Mucosa of descending colon (tissue), 3 donors: Measurements from ENCODE around the gene JMJD4. TPM values are rescaled to one million over a fixed set of nuclear protein-coding genes. Genes with fewer than 3 reads are reported as not detected.
A peak's percentile ranks its signal among the peaks of the same experiment; 100 is the strongest.

Source experiments
- ATAC-seq: fragments of 200-7000 bp; cut with Tn5 transposase; one replicate; pipeline ENCODE4 v1.9.1; 2020; ENCODE audit warnings: mild to moderate bottlenecking, moderate library complexity
- DNase-seq, 3 donors: peaks; one replicate each; pipeline ENCODE4 v3.0.0-alpha.2; 2020
- H3K36me3 ChIP-seq: fragments of 200-600 bp; one replicate; pipeline ENCODE4 v1.8.0; 2021; ENCODE audit warnings: low read depth, mild to moderate bottlenecking
- H3K4me1 ChIP-seq: fragments of 200-600 bp; one replicate; pipeline ENCODE4 v1.8.0; 2021; ENCODE audit warnings: low read depth, mild to moderate bottlenecking
- H3K4me3 ChIP-seq: fragments of 200-600 bp; one replicate; pipeline ENCODE4 v1.8.0; 2021; ENCODE audit warnings: mild to moderate bottlenecking
- H3K9me3 ChIP-seq: fragments of 200-600 bp; one replicate; pipeline ENCODE4 v1.8.0; 2021; ENCODE audit warnings: mild to moderate bottlenecking
- CTCF ChIP-seq: fragments of 200-600 bp; IDR thresholded peaks from one replicate; pipeline ENCODE4 v1.8.0; 2022; ENCODE audit warnings: antibody characterized with exemption, mild to moderate bottlenecking
- intact Hi-C, 2 donors: fragments of 100-400 bp; cut with DNase I in 1 of 2; cut with micrococcal nuclease in 1 of 2; formaldehyde crosslinking; loops; one replicate each; pipeline versions ENCODE4 v1.11.0 to v1.11.1; 2022; cut with DNase I, micrococcal nuclease
- total RNA-seq, 3 donors: library from RNA; stranded (reverse); fragmentation: NEBNext Ultra II Directional in 2 of 3; extraction: Animal tissue kit (Norgen Biotek cat#: 25700) in 2 of 3; gene quantifications; one replicate each; pipeline versions ENCODE4 v1.2.1 to v1.2.4, GENCODE V29; 2021 to 2023
- donor health status: DM: no; HTN: no; CAD: no; lungs with moderate emphysema.
- donor health status: DM: no; HTN: no; CAD: no.
- donor health status: DM: no; HTN: yes; CAD: no.

Gene JMJD4
- total RNA-seq, 3 donors from 2014 or later: 12.3 to 18.1 (median 13.8) TPM

GRCh38 chr1:227735539-227736285, 610 bp upstream of the JMJD4 start:
- no peak for TF ChIP-seq CTCF
- H3K4me3 ChIP-seq: peak overlapping the region; percentile 80
- peaks cover 13% of the 10 kb centered on the region for H3K4me1 ChIP-seq
- ATAC-seq (peak; percentile 3), DNase-seq (no peak)
- intact Hi-C loops: no loop called here
- no peaks in the 10 kb centered on the region for H3K9me3 ChIP-seq
- H3K36me3 ChIP-seq: no peaks in the 10 kb centered on the region

GRCh38 chr1:227734546-227734855, 601 bp downstream of the JMJD4 start:
- no peaks in the 10 kb centered on the region for H3K36me3 ChIP-seq
- no peak for TF ChIP-seq CTCF
- DNase-seq (no peak), ATAC-seq (peak; percentile 8)
- peak overlapping the region; percentile 80 for H3K4me3 ChIP-seq
- H3K4me1 ChIP-seq: peaks cover 18% of the 10 kb centered on the region
- no peaks in the 10 kb centered on the region for H3K9me3 ChIP-seq
- intact Hi-C loops: no loop called here

- no peak for TF ChIP-seq CTCF
- no peak for DNase-seq
- H3K4me1 ChIP-seq: peaks cover 24% of the 10 kb centered on the region
These were observed 1.2 kb downstream of the JMJD4 start for GRCh38 chr1:227733751-227734545.

GRCh38 chr1:227733309-227733705, 1.8 kb downstream of the JMJD4 start:
- DNase-seq: no peak
- Histone ChIP-seq H3K4me3 (no peak overlapping the region), H3K4me1 (peaks cover 27% of the 10 kb centered on the region), H3K36me3 (no peaks in the 10 kb centered on the region), H3K9me3 (no peaks in the 10 kb centered on the region)
- intact Hi-C loops: no loop called here
- TF ChIP-seq CTCF: no peak
- no peak for ATAC-seq

More at GRCh38 chr1:227733751-227734545, 1.2 kb downstream of the JMJD4 start:
- H3K4me3 ChIP-seq: no peak overlapping the region
- no peaks in the 10 kb centered on the region for H3K9me3 ChIP-seq
- no peak for ATAC-seq
- intact Hi-C loops: no loop called here
- H3K36me3 ChIP-seq: no peaks in the 10 kb centered on the region

GRCh38 chr1:227732586-227733308, 2.4 kb downstream of the JMJD4 start:
- Histone ChIP-seq H3K9me3 (no peaks in the 10 kb centered on the region), H3K4me3 (no peak overlapping the region), H3K4me1 (peaks cover 30% of the 10 kb centered on the region), H3K36me3 (no peaks in the 10 kb centered on the region)
- no peak for DNase-seq
- no peak for ATAC-seq
- intact Hi-C loops: no loop called here
- TF ChIP-seq CTCF: no peak
